Peyer's patch (tissue), 4 donors: ENCODE measurements around the gene NCOA5. TPM values are rescaled to one million over a fixed set of nuclear protein-coding genes. Genes with fewer than 3 reads are reported as not detected.
"Not testable (repeated sequence)": the region's sequence is repeated elsewhere in the genome, so short reads cannot be mapped to it uniquely, and the experiment has no call there.

Experiments used
- DNase-seq, 3 donors: peaks; one replicate each; pipeline ENCODE4 v3.0.0-alpha.2; 2017 to 2019
- H3K27ac ChIP-seq, 4 donors: fragments of 200-600 bp; sonication (generic); one replicate each; pipeline ENCODE4 v1.5.1; 2016 to 2019
- H3K27me3 ChIP-seq, 2 donors: fragments of 200-600 bp; sonication (generic); one replicate each; pipeline ENCODE4 v1.5.1; 2019
- H3K36me3 ChIP-seq, 3 donors: fragments of 200-600 bp; sonication (generic); one replicate each; pipeline ENCODE4 v1.5.1; 2016 to 2019
- H3K4me1 ChIP-seq, 4 donors: fragments of 200-600 bp; sonication (generic); one replicate each; pipeline ENCODE4 v1.5.1; 2016 to 2019
- H3K4me3 ChIP-seq, 4 donors: fragments of 200-600 bp; sonication (generic); 1 replicate in 3 of 4; 2 replicates in 1 of 4; pipeline ENCODE4 v1.5.1; 2016 to 2019; ENCODE audit warnings: mild to moderate bottlenecking in 1 of 4
- H3K9me3 ChIP-seq, 4 donors: fragments of 200-600 bp; sonication (generic); one replicate each; pipeline ENCODE4 v1.5.1; 2016 to 2019; ENCODE audit warnings: mild to moderate bottlenecking in 1 of 4
- POLR2A ChIP-seq, 2 donors: fragments of 450-650 bp; IDR thresholded peaks; one replicate each; pipeline ENCODE4 v1.5.1; 2017; ENCODE audit warnings: antibody characterized with exemption in 2 of 2, mild to moderate bottlenecking in 2 of 2, moderate library complexity in 2 of 2
- total RNA-seq, 4 donors: library from RNA; depleted of rRNA; stranded (reverse); fragments of >200 nt; gene quantifications; one replicate each; pipeline ENCODE4 v1.1.0, GENCODE V29; 2016
- TF ChIP-seq, protein P1 (sequence below), 6 experiments: fragments of 450-650 bp in 4 of 6; fragments of 200-600 bp in 2 of 6; sonication (generic) in 1 of 6; IDR thresholded peaks; one replicate each; pipeline ENCODE4 v1.5.1; 2017 to 2019; ENCODE audit warnings: antibody characterized with exemption in 6 of 6, mild to moderate bottlenecking in 3 of 6, moderate library complexity in 1 of 6

Gene NCOA5
- total RNA-seq, 4 donors from 2014 or later = 20.5 to 65.2 (median 24.9) TPM

DNA sequence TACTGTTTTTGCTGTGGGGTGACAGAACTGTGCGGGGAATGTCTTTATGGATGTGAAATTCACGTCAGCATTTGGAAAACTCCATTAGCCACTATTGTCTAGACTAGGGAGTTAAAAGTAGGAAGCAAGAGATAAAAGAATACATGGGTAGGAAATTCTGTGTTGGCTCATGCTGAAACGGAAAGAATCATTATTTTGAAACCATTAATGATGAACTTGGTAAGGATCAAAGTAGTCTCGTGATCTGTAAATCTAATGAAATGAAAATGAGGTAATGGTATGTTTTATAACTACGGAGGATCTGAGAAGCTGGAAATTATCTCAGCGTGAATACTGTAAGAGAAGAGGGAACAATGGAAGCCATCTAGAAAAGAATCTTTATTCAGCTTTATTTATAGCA is 17.3 kb upstream of the NCOA5 start:
- Histone ChIP-seq H3K4me3 (no peak overlapping the region), H3K9me3 (no peaks in the 10 kb centered on the region), H3K4me1 (peaks cover 0 to 9% (median 0%) of the 10 kb centered on the region in 4 donors), H3K36me3 (no peaks in the 10 kb centered on the region), H3K27ac (no peak overlapping the region), H3K27me3 (no peaks in the 10 kb centered on the region)
- TF ChIP-seq POLR2A (IDR thresholded peaks at IDR 0.05) = no peak
- TF ChIP-seq, protein P1, sequence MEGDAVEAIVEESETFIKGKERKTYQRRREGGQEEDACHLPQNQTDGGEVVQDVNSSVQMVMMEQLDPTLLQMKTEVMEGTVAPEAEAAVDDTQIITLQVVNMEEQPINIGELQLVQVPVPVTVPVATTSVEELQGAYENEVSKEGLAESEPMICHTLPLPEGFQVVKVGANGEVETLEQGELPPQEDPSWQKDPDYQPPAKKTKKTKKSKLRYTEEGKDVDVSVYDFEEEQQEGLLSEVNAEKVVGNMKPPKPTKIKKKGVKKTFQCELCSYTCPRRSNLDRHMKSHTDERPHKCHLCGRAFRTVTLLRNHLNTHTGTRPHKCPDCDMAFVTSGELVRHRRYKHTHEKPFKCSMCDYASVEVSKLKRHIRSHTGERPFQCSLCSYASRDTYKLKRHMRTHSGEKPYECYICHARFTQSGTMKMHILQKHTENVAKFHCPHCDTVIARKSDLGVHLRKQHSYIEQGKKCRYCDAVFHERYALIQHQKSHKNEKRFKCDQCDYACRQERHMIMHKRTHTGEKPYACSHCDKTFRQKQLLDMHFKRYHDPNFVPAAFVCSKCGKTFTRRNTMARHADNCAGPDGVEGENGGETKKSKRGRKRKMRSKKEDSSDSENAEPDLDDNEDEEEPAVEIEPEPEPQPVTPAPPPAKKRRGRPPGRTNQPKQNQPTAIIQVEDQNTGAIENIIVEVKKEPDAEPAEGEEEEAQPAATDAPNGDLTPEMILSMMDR (IDR thresholded peaks at IDR 0.05) = no peak
- no peak for DNase-seq

DNA sequence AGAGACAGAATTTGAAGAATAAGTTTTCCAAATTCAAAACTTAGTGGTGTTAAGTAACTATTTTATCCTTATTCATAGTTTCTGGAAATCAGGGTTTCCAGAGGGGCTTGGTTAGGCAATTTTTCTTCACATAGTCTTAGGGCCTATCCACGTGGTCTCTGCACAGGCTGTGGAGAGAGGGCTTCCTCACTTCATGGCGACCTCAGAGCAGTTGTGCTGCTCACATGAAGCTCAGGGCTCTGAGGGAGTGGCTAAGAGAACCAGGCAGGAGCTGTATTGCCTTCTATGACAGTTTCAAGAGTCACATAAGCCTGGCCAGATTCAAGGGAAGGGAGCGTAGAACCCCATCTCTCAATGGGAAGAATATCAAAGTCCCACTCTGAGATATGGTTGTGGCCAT is 14.5 kb upstream of the NCOA5 start:
- no peak for DNase-seq
- H3K36me3 ChIP-seq = no peaks in the 10 kb centered on the region
- TF ChIP-seq, protein P1 (IDR thresholded peaks at IDR 0.05) = no peak
- TF ChIP-seq POLR2A (IDR thresholded peaks at IDR 0.05) = no peak
- H3K4me1 ChIP-seq = peaks cover 0 to 5% (median 0%) of the 10 kb centered on the region in 4 donors
- no peak overlapping the region for H3K27ac ChIP-seq
- no peaks in the 10 kb centered on the region for H3K9me3 ChIP-seq
- no peaks in the 10 kb centered on the region for H3K27me3 ChIP-seq
- no peak overlapping the region for H3K4me3 ChIP-seq

DNA sequence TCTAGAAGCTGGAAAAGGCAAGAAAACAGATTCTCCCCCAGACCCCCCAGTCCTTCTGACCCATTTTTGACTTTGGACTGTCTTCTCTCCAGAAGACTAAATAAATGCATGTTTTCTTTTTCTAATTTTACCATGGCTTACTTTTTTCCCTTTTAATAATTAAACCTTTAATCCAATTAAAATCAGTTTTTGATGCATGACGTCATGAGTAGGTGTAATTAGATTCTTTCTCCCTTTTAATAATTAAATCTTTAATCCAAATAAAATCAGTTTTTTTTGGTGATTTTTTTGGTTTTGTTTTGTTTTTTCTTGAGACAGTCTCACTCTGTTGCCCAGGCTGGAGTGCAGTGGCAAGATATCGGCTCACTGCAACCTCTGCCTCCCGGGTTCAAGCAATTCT is 13.2 kb upstream of the NCOA5 start:
- Histone ChIP-seq H3K27me3 (no peaks in the 10 kb centered on the region), H3K4me1 (no peaks in the 10 kb centered on the region), H3K4me3 (no peak overlapping the region), H3K9me3 (no peaks in the 10 kb centered on the region), H3K27ac (no peak overlapping the region), H3K36me3 (no peaks in the 10 kb centered on the region)
- TF ChIP-seq, protein P1 (IDR thresholded peaks at IDR 0.05) = no peak
- no peak for TF ChIP-seq POLR2A (IDR thresholded peaks at IDR 0.05)
- DNase-seq = no peak

DNA sequence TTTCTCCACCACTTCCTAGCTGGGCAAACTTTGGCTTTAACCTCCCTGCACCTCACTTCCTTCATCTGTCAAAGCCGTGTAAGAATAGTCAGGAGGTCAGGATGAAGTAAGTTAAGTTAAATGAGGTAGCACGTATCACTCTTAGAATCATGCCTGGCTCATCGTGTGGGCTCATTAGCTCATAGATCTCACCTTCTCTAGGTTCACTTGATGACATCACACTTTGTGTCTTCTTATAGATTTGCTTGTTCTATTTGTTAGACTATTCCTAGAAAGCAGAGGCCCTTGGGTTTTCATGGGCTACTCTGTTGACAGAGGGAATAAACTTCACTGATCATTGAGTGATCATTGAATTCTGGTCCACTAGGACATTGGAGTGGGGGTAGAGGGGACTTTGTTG is 12.2 kb upstream of the NCOA5 start:
- TF ChIP-seq, protein P1 (IDR thresholded peaks at IDR 0.05) = no peak
- no peak for TF ChIP-seq POLR2A (IDR thresholded peaks at IDR 0.05)
- H3K4me1 ChIP-seq = no peaks in the 10 kb centered on the region
- H3K4me3 ChIP-seq = no peak overlapping the region
- no peaks in the 10 kb centered on the region for H3K36me3 ChIP-seq
- H3K27me3 ChIP-seq = no peaks in the 10 kb centered on the region
- H3K27ac ChIP-seq = no peak overlapping the region
- no peaks in the 10 kb centered on the region for H3K9me3 ChIP-seq
- no peak for DNase-seq

DNA sequence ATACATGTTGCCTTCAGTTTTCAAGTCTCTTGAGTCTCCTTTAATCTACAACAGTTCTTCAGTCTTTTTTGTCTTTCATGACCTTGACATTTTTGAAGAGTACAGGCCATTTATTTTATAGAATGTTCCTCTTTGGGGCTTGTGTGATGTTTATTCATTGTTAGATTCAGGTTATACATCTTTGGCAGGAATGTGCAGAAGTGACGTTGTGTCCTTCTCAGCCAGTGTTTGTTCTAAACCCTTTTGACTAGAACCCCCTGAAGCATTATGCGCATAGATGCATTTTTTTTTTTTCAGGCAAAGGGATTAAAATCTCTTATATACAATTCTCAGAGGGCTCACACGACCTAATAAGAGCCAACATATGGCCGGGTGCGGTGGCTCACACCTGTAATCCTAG is 11.2 kb upstream of the NCOA5 start:
- no peak overlapping the region for H3K4me3 ChIP-seq
- no peak overlapping the region for H3K27ac ChIP-seq
- DNase-seq = no peak
- no peaks in the 10 kb centered on the region for H3K36me3 ChIP-seq
- no peaks in the 10 kb centered on the region for H3K4me1 ChIP-seq
- TF ChIP-seq, protein P1 (IDR thresholded peaks at IDR 0.05) = no peak
- TF ChIP-seq POLR2A (IDR thresholded peaks at IDR 0.05) = no peak
- H3K27me3 ChIP-seq = no peaks in the 10 kb centered on the region
- H3K9me3 ChIP-seq = no peaks in the 10 kb centered on the region

DNA sequence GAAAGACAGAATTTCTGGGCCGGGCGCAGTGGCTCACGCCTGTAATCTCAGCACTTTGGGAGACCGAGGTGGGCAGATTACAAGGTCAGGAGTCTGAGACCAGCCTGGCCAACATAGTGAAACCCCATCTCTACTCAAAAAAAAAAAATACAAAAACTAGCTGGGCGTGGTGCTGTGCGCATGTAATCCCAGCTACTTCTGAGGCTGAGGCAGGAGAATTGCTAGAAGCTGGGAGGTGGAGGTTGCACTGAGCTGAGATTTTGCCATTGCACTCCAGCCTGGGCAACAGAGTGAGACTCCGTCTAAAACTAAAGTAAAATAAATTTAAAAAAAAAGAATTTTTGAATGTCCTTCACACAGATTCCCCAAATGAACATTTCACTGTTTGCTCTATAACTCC is 10.7 kb upstream of the NCOA5 start:
- not testable (repeated sequence) for DNase-seq, H3K36me3 ChIP-seq, H3K4me3 ChIP-seq, H3K27me3 ChIP-seq, H3K27ac ChIP-seq, H3K4me1 ChIP-seq, H3K9me3 ChIP-seq
